Natural killer cell (primary cell): ENCODE measurements around the gene ARHGAP6. TPM values are rescaled to one million over a fixed set of nuclear protein-coding genes. Genes with fewer than 3 reads are reported as not detected.
"Not testable (repeated sequence)": the region's sequence is repeated elsewhere in the genome, so short reads cannot be mapped to it uniquely, and the experiment has no call there.

ENCODE experiments used
- ATAC-seq, 3 donors: fragments of 150-1000 bp in 2 of 3; fragments of 200-7000 bp in 1 of 3; cut with Tn5 transposase; 1 replicate in 1 of 3; 2 replicates in 2 of 3; pipeline ENCODE4 v1.10.0; 2021; ENCODE audit warnings: mild to moderate bottlenecking in 2 of 3, moderate library complexity in 2 of 3
- DNase-seq, 2 donors: peaks; one replicate each; pipeline versions ENCODE4 v3.0.0 to v3.0.0-alpha.2; 2013 to 2021; ENCODE audit warnings: mixed read lengths in 1 of 2
- H3K27ac ChIP-seq: one replicate; pipeline ENCODE4 v1.5.1; 2013; ENCODE audit warnings: mild to moderate bottlenecking, low read length
- H3K27me3 ChIP-seq: one replicate; pipeline ENCODE4 v1.6.1; 2013; ENCODE audit warnings: low read length; ENCODE audit not compliant: control insufficient read depth, insufficient read depth
- H3K36me3 ChIP-seq: one replicate; pipeline ENCODE4 v1.6.1; 2013; ENCODE audit warnings: low read length; ENCODE audit not compliant: control insufficient read depth, insufficient read depth
- H3K4me1 ChIP-seq: one replicate; pipeline ENCODE4 v1.6.1; 2013; ENCODE audit warnings: low read length; ENCODE audit not compliant: control insufficient read depth, insufficient read depth
- H3K4me3 ChIP-seq: one replicate; pipeline ENCODE4 v1.5.1; 2013; ENCODE audit warnings: low read length
- H3K9me3 ChIP-seq: one replicate; pipeline ENCODE4 v1.6.1; 2013; ENCODE audit warnings: low read length; ENCODE audit not compliant: control insufficient read depth, insufficient read depth
- H3K27ac Mint-ChIP-seq, 2 donors: one replicate each; pipeline ENCODE4 v1.8.0; 2022; ENCODE audit warnings: mild to moderate bottlenecking in 2 of 2, mixed read lengths in 2 of 2, moderate library complexity in 1 of 2
- H3K27me3 Mint-ChIP-seq, 2 donors: one replicate each; pipeline ENCODE4 v1.8.0; 2022; ENCODE audit warnings: low read depth in 2 of 2, mixed read lengths in 2 of 2
- H3K36me3 Mint-ChIP-seq: one replicate; pipeline ENCODE4 v1.8.0; 2022; ENCODE audit warnings: mixed read lengths
- H3K4me1 Mint-ChIP-seq, 2 donors: one replicate each; pipeline ENCODE4 v1.8.0; 2022; ENCODE audit warnings: mixed read lengths in 2 of 2
- H3K4me3 Mint-ChIP-seq: one replicate; pipeline ENCODE4 v1.8.0; 2022; ENCODE audit warnings: mild to moderate bottlenecking, moderate library complexity, mixed read lengths
- H3K9me3 Mint-ChIP-seq, 2 donors: one replicate each; pipeline ENCODE4 v1.8.0; 2022; ENCODE audit warnings: mixed read lengths in 2 of 2
- CTCF ChIP-seq: fragments of 200-600 bp; IDR thresholded peaks from one replicate; pipeline ENCODE4 v1.8.0; 2022; ENCODE audit warnings: antibody characterized with exemption
- WGBS: methylation state at CpG from one replicate; pipeline ENCODE4 v1.1.7; 2013; ENCODE audit warnings: missing lambda C conversion rate; ENCODE audit not compliant: insufficient coverage; 5-methylcytosine and 5-hydroxymethylcytosine counted together
- intact Hi-C: fragments of 100-400 bp; cut with micrococcal nuclease; formaldehyde crosslinking; loops from one replicate; pipeline ENCODE4 v1.14.2; 2022
- total RNA-seq, 4 donors: library from RNA; stranded (reverse); fragments of 120-200 nt in 1 of 4; gene quantifications; one replicate each; pipeline versions ENCODE4 v1.2.3 to v1.2.4, GENCODE V29; 2013 to 2022

The ARHGAP6 gene
- total RNA-seq, 3 donors from 2014 or later (not counting 1 experiment from before 2014, with no cell fraction given), result 0.32 to 1.9 (median 1.8) TPM

GRCh38 chrX:11365426-11365825 is 300.3 kb downstream of the ARHGAP6 start:
- no peak for TF ChIP-seq CTCF
- Mint-ChIP-seq H3K4me1 (no peaks in the 10 kb centered on the region), H3K27me3 (no peaks in the 10 kb centered on the region), H3K9me3 (peaks cover 0 to 2% of the 10 kb centered on the region in 2 donors), H3K27ac (no peak overlapping the region), H3K36me3 (no peaks in the 10 kb centered on the region), H3K4me3 (no peak overlapping the region)
- no peak for ATAC-seq
- no peaks in the 10 kb centered on the region for H3K4me1 ChIP-seq
- no peaks in the 10 kb centered on the region for H3K9me3 ChIP-seq
- H3K27me3 ChIP-seq, result no peaks in the 10 kb centered on the region
- H3K27ac ChIP-seq, result no peak overlapping the region
- no CpG with 5 or more reads among the region's 3 CpGs for whole genome bisulfite sequencing
- H3K4me3 ChIP-seq, result no peak overlapping the region
- no peak for DNase-seq
- intact Hi-C loops, result no loop called here
- H3K36me3 ChIP-seq, result no peaks in the 10 kb centered on the region

- intact Hi-C loops, result no loop called here
- no peak for TF ChIP-seq CTCF
- Histone ChIP-seq H3K27ac (no peak overlapping the region), H3K27me3 (no peaks in the 10 kb centered on the region), H3K4me3 (no peak overlapping the region), H3K9me3 (no peaks in the 10 kb centered on the region), H3K4me1 (no peaks in the 10 kb centered on the region), H3K36me3 (no peaks in the 10 kb centered on the region)
- Mint-ChIP-seq H3K9me3 (peaks cover 0 to 2% of the 10 kb centered on the region in 2 donors), H3K4me1 (no peaks in the 10 kb centered on the region), H3K36me3 (no peaks in the 10 kb centered on the region), H3K27ac (no peak overlapping the region), H3K27me3 (no peaks in the 10 kb centered on the region), H3K4me3 (no peak overlapping the region)
- ATAC-seq (no peak), DNase-seq (no peak)
- 96% methylated on average over 3 of the region's 3 CpGs for WGBS
Observed at GRCh38 chrX:11364835-11365234, 300.9 kb downstream of the ARHGAP6 start.

- H3K4me3 Mint-ChIP-seq, H3K27ac Mint-ChIP-seq, H3K27me3 ChIP-seq, H3K9me3 Mint-ChIP-seq, H3K4me1 Mint-ChIP-seq, H3K4me3 ChIP-seq, H3K27ac ChIP-seq, H3K36me3 ChIP-seq, H3K27me3 Mint-ChIP-seq, H3K9me3 ChIP-seq, ATAC-seq, H3K36me3 Mint-ChIP-seq, DNase-seq, intact Hi-C loops, H3K4me1 ChIP-seq: not testable (repeated sequence)
- WGBS, result 100% methylated on average over 1 of the region's 1 CpG
Observed at GRCh38 chrX:11363825-11364224, 301.9 kb downstream of the ARHGAP6 start.

DNA sequence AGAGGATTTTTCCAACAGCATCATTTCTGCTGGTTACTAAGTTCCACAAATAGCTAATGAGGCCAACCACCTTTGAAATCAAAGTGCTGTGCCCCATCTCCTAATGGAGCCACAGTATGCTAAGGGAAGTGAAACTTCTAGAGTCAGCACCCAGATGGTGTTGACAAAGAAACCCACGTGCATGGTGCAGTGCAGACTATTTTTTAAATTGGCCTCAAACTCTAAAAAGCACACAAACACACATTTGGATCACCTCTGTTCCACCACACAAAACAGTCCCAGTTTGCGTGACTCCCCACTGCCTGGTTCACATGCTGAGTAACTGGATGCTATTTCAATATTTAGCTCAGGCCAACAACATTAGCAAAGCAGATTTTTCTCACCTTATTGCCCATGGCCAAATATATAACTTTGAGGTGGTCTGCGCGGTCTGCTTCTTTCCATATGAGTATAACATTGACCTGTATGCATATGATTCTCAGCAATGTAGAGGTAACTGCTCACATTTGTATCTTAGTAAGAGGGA is 302.6 kb downstream of the ARHGAP6 start:
- intact Hi-C loops, result no loop called here
- Mint-ChIP-seq H3K4me3 (no peak overlapping the region), H3K9me3 (peaks cover 0 to 2% of the 10 kb centered on the region in 2 donors), H3K27ac (no peak overlapping the region), H3K36me3 (no peaks in the 10 kb centered on the region), H3K4me1 (no peaks in the 10 kb centered on the region), H3K27me3 (no peaks in the 10 kb centered on the region)
- DNase-seq (no peak), ATAC-seq (no peak)
- no peaks in the 10 kb centered on the region for H3K27me3 ChIP-seq
- H3K36me3 ChIP-seq, result no peaks in the 10 kb centered on the region
- H3K9me3 ChIP-seq, result no peaks in the 10 kb centered on the region
- WGBS, result 18% methylated on average over 2 of the region's 4 CpGs
- H3K27ac ChIP-seq, result peak overlapping the region; percentile 60
- no peak overlapping the region for H3K4me3 ChIP-seq
- TF ChIP-seq CTCF, result no peak
- no peaks in the 10 kb centered on the region for H3K4me1 ChIP-seq

GRCh38 chrX:11361666-11362065 is 304.1 kb downstream of the ARHGAP6 start:
- H3K4me1 Mint-ChIP-seq, H3K27ac Mint-ChIP-seq, H3K4me3 ChIP-seq, H3K27me3 ChIP-seq, H3K27ac ChIP-seq, H3K4me1 ChIP-seq, H3K4me3 Mint-ChIP-seq, H3K36me3 Mint-ChIP-seq, DNase-seq, H3K9me3 Mint-ChIP-seq, intact Hi-C loops, H3K36me3 ChIP-seq, H3K9me3 ChIP-seq, H3K27me3 Mint-ChIP-seq, ATAC-seq: not testable (repeated sequence)
- 60% methylated on average over 1 of the region's 3 CpGs for WGBS

DNA sequence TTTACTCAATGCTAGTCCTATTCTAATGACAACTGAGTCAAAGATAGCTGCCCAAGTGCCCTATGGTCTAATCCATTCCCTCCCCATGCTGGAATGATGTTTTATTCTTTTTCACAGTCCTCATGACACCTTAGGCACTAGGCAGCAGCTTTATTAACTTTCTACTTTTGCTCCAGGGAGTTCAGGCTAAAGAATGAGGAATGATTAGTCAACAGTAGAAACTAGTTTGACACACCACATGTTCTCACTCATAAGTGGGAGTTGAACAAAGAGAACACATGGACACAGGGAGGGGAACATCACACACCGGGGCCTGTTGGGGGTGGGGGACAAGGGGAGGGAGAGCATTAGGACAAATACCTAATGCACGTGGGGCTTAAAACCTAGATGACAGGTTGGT is 309.8 kb downstream of the ARHGAP6 start:
- 78% methylated on average over 1 of the region's 2 CpGs for WGBS
- H3K27ac ChIP-seq, result not testable (repeated sequence)

More for the DNA sequence above, 309.8 kb downstream of the ARHGAP6 start:
- ATAC-seq, H3K4me1 ChIP-seq, H3K4me3 Mint-ChIP-seq, H3K4me1 Mint-ChIP-seq, H3K27ac Mint-ChIP-seq, H3K4me3 ChIP-seq, H3K9me3 Mint-ChIP-seq, H3K27me3 Mint-ChIP-seq, intact Hi-C loops, H3K36me3 Mint-ChIP-seq, DNase-seq, H3K36me3 ChIP-seq, H3K27me3 ChIP-seq, H3K9me3 ChIP-seq: not testable (repeated sequence)
